ENCODE results near the gene LACRT. TPM values are rescaled to one million over a fixed set of nuclear protein-coding genes. Genes with fewer than 3 reads are reported as not detected.
A peak's percentile ranks its signal among the peaks of the same experiment; 100 is the strongest.

The LACRT gene
- polyA plus RNA-seq, 6 donors from 2014 or later: not detected

DNA sequence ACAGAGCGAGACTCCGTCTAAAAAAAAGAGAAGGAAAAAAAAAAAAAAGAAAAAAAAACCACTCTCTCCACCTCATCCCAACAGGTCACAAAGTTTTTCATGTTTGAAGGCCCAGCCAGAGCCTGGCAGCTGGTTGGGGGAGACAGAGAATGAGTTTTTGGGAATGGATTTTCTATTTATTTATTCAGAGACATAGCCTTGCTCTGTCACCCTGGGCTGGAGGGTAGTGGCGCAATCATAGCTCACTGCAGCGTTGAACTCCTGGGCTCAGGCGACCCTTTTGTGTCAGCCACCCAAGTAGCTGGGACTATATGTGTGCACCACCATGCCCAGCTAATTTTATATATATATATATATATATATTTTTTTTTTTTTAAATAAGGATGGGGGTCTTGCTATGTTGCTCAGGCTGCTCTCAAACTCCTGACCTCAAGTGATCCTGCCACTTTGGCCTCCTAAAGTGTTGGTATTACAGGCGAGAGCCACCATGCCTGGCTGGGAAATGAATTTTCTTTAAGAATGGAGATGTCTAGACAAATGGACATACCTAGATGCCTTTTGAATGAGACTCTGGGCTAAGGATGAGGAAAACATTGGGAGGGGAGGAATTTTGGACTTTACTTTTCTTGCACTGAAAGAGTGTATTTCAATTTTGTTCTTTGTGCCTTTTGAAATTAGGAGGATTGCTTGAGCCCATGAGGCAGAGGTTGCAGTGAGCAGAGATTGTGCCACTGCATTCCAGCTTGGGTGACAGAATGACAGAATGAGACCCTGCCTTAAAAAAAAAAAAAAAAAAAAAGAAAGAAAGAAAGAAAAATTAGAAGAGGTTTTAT lies 29.3 kb downstream of the LACRT start:
- H3K27ac Mint-ChIP-seq: peak overlapping the region in 1 of 6 donors; percentile 15
- H3K4me1 Mint-ChIP-seq: peaks cover 0 to 4% (median 2%) of the 10 kb centered on the region in 3 donors
- H3K27me3 Mint-ChIP-seq: peaks cover 26 to 30% (median 27%) of the 10 kb centered on the region in 3 donors
- ATAC-seq (ENCODE audit: low read depth in 2 of 2) (no peak), DNase-seq (no peak)
- H3K9me3 Mint-ChIP-seq: no peaks in the 10 kb centered on the region
- H3K36me3 Mint-ChIP-seq: no peaks in the 10 kb centered on the region
- no peak overlapping the region for H3K4me3 Mint-ChIP-seq

DNA sequence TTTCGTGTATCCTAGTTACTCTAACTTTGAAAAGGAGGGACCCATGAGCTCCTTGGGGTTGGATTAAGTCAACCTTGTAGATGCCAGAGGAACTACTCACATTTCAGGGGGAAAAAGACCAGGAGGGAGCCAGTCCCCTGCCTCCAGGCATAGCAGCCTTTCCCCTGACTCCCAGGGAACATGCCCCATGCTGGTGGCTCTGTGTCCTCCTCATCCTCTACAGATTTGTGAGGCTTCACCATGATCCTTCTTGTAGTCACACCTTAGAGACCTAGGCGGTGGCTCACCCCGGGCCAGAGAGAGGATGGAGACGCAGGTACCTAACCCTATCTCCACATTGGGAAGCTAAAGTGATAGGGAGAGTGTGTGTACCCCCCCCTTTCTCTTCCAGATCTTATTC lies 30.3 kb downstream of the LACRT start:
- Mint-ChIP-seq H3K4me3 (no peak overlapping the region), H3K27me3 (peaks cover 22 to 29% (median 27%) of the 10 kb centered on the region in 3 donors), H3K4me1 (peaks cover 0 to 4% (median 2%) of the 10 kb centered on the region in 3 donors), H3K9me3 (no peaks in the 10 kb centered on the region), H3K36me3 (no peaks in the 10 kb centered on the region), H3K27ac (no peak overlapping the region)
- DNase-seq (no peak), ATAC-seq (ENCODE audit: low read depth in 2 of 2) (no peak)

DNA sequence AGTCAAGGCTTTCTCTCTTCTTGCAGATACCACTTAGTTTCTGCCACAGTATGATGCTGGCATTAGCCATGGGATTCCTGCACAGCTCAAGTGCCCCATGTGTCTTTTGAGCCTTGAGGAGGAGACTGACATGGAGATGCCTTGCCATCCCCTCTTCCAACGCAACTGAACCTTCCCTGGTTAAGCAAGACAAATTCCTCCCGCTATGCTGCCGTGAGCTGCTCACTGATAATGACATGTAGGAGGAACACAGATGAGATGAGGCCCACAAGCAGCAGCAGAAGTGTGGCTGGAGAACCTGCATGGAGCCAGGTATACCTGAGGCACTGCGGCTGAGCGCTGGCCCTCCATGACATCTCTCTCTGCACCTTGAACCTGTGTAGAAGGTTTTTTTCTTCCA lies 30.8 kb downstream of the LACRT start:
- H3K4me1 Mint-ChIP-seq: peaks cover 0 to 4% (median 2%) of the 10 kb centered on the region in 3 donors
- no peak overlapping the region for H3K4me3 Mint-ChIP-seq
- H3K9me3 Mint-ChIP-seq: no peaks in the 10 kb centered on the region
- H3K27me3 Mint-ChIP-seq: peaks cover 28 to 35% (median 31%) of the 10 kb centered on the region in 3 donors
- H3K27ac Mint-ChIP-seq: no peak overlapping the region
- no peaks in the 10 kb centered on the region for H3K36me3 Mint-ChIP-seq
- DNase-seq (no peak), ATAC-seq (ENCODE audit: low read depth in 2 of 2) (no peak)

DNA sequence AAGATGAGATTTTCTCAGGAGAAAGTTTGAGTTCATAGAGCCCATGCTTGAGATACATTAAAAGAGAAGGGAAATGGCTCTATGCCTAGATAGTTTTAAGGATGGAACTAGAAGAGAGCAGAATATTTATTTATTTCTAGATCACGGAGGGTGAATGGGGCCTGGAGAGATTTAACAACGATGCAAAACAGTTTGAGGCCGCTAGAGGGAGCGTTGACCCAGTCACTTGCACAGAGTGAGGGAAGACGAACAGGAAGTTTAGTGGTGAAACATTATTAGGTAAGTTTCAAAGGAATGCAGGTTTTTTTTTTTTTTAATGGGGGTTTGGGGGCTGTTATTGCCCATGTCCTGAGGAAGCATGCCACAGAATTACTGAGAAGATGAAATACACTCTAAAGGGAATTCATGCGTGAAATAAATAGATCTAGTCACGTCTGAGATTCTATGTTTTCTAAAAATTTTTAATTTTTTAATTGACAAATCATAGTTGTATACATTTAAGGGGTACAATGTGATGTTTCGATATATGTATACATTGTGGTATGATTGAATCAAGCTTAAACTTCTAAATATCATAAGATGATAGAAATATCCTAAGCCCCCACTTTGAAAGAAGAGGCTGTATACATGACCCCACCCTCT lies 31.4 kb downstream of the LACRT start:
- H3K4me1 Mint-ChIP-seq: peaks cover 0 to 4% (median 2%) of the 10 kb centered on the region in 3 donors
- ATAC-seq (ENCODE audit: low read depth in 2 of 2) (peak; percentile 93 to 95), DNase-seq (peak; percentile 47)
- no peak overlapping the region for H3K4me3 Mint-ChIP-seq
- H3K27me3 Mint-ChIP-seq: peaks cover 25 to 34% (median 30%) of the 10 kb centered on the region in 3 donors
- H3K27ac Mint-ChIP-seq: no peak overlapping the region
- no peaks in the 10 kb centered on the region for H3K9me3 Mint-ChIP-seq
- H3K36me3 Mint-ChIP-seq: no peaks in the 10 kb centered on the region

DNA sequence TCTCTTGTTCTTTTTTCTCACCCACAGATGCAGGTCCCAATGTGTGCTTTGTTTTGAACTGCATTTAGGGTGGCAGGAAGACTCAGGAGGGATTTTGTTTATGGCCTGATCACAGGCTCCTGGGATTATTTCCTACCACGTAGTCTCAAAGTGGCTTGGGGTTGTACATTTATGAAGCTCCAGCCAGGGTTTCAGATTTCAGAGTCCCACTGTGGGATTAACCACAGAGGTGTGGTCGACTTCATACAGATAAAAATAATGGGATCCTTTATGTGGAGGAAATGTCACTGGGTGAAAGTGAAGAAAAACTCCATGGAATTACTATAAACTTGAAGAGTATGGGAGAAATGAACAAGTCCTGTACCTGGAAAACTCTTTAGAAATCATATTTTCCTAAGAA lies 32.0 kb downstream of the LACRT start:
- Mint-ChIP-seq H3K27ac (no peak overlapping the region), H3K9me3 (no peaks in the 10 kb centered on the region), H3K4me1 (peaks cover 0 to 4% (median 2%) of the 10 kb centered on the region in 3 donors), H3K36me3 (no peaks in the 10 kb centered on the region), H3K4me3 (no peak overlapping the region), H3K27me3 (peaks cover 19 to 29% (median 28%) of the 10 kb centered on the region in 3 donors)
- ATAC-seq (ENCODE audit: low read depth in 2 of 2): no peak
- no peak for DNase-seq

DNA sequence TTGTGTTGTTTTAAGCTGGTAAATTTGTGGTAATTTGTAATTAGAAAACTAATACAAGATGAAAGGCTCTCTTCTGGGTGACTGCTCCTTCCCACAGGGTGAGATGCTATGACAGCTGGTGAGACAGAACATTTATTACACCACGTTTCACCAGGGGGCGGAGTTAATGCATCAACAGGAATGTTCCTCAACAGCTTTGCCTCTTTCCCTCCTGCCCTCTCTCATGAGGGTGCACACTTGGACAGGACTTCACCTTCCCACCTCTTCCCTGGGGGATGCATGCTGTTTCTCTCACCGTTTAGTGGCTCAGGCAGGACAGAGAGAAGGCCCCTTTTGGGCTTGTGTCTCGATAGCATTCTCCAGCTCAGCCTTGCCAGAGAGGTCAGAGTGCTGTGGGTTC lies 32.9 kb downstream of the LACRT start:
- Mint-ChIP-seq H3K4me3 (no peak overlapping the region), H3K4me1 (peaks cover 0 to 4% (median 2%) of the 10 kb centered on the region in 3 donors), H3K9me3 (no peaks in the 10 kb centered on the region), H3K36me3 (no peaks in the 10 kb centered on the region), H3K27me3 (peaks cover 16 to 29% (median 27%) of the 10 kb centered on the region in 3 donors), H3K27ac (no peak overlapping the region)
- no peak for DNase-seq
- ATAC-seq (ENCODE audit: low read depth in 2 of 2): no peak

DNA sequence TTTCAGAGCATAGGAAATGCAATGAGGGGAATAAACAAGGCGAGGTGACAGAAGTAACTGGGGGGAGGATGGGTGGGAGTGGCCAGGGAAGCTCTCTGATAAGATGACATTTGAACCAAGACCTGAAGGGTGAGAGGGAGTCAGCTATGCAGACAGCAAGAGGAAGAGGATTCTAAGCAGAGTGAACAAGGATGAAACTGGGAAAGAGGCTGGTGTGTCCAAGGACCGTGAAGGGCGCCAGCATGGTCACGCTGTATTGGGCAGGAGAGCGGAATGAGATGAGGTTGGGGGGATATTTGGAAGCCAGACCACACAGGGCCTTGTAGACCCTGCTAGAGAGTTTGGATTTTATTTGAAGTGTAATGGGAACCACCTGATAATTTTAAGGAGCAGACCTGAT lies 35.7 kb downstream of the LACRT start:
- Mint-ChIP-seq H3K4me1 (peaks cover 0 to 4% (median 2%) of the 10 kb centered on the region in 3 donors), H3K4me3 (no peak overlapping the region), H3K36me3 (no peaks in the 10 kb centered on the region), H3K9me3 (no peaks in the 10 kb centered on the region), H3K27me3 (peaks cover 29 to 49% (median 30%) of the 10 kb centered on the region in 3 donors), H3K27ac (no peak overlapping the region)
- DNase-seq: no peak
- no peak for ATAC-seq (ENCODE audit: low read depth in 2 of 2)

DNA sequence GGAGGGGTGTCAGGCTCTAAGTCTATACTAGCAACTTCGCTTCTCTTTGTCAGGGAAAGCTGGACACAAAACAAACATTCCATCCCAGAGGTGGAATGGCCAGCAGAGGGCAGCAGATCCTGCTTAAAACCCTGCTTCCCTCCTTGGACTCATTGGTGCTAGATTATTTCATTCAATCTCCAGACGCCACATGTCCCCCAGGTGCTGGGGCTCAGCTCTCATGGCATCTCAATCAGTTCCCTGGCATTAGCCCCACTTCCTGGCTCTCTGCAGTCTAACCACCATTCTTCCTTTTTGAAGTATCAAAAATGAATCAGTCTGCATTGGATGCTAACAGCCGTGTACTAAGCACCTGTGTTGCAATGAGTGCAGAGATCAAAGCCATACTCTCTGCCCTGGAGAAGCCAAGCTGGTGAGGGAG lies 38.2 kb downstream of the LACRT start:
- no peaks in the 10 kb centered on the region for H3K4me1 Mint-ChIP-seq
- ATAC-seq (ENCODE audit: low read depth in 2 of 2) (peak; percentile 21 to 37), DNase-seq (no peak)
- no peak overlapping the region for H3K27ac Mint-ChIP-seq
- no peaks in the 10 kb centered on the region for H3K9me3 Mint-ChIP-seq
- peaks cover 27 to 59% (median 38%) of the 10 kb centered on the region in 3 donors for H3K27me3 Mint-ChIP-seq
- H3K4me3 Mint-ChIP-seq: peak overlapping the region in 1 of 8 donors; percentile 44
- no peaks in the 10 kb centered on the region for H3K36me3 Mint-ChIP-seq

DNA sequence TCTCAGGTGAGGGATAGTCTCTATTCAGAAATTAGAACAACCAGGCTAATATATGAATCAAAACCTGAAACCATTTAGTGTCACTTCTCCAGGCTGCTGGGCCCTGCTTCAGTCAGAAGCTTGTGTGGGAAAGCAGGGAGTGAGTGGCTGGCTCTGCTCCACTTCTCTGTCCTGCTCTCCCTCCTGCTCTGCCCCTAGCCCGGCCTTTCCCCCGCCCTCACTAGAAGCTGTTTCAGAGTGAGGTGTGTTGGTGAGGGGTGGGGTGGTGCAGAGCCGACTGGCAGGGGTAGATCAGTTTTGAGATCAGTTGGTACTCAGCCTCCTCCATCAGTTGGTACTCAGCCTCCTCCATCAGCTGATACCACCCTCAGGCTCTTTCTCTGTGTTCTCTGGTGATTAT lies 39.2 kb downstream of the LACRT start:
- no peak for ATAC-seq (ENCODE audit: low read depth in 2 of 2)
- no peaks in the 10 kb centered on the region for H3K36me3 Mint-ChIP-seq

DNA sequence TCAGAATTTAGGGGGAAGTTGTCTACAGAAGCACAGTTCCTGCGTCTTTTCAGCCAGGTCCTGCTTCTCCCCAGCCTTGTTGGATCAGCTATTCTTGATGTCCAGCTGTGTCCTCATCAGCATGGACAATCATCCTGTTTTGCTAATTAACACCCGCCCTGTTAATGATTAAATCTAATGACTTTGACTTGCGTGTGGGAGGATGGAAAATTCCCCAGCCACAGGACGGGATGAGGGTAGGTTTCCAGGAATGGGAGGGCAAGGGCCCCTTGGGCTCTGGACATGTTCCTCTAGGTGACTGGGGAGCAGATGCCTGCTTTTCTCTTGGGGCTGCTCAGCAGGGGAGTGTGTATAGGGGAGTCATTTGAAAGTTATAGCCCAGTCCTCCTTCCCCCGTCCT lies 41.0 kb downstream of the LACRT start:
- H3K9me3 Mint-ChIP-seq: no peaks in the 10 kb centered on the region
- H3K27me3 Mint-ChIP-seq: peaks cover 45 to 71% (median 59%) of the 10 kb centered on the region in 3 donors
- peak overlapping the region in 1 of 6 donors; percentile 22 for H3K27ac Mint-ChIP-seq
- peaks cover 6 to 10% (median 6%) of the 10 kb centered on the region in 3 donors for H3K4me1 Mint-ChIP-seq
- DNase-seq (no peak), ATAC-seq (ENCODE audit: low read depth in 2 of 2) (no peak)
- no peaks in the 10 kb centered on the region for H3K36me3 Mint-ChIP-seq
- no peak overlapping the region for H3K4me3 Mint-ChIP-seq

More for the DNA sequence above, 39.2 kb downstream of the LACRT start:
- H3K9me3 Mint-ChIP-seq: no peaks in the 10 kb centered on the region
- no peaks in the 10 kb centered on the region for H3K4me1 Mint-ChIP-seq
- peak overlapping the region in 2 of 6 donors; percentile 26 to 74 for H3K27ac Mint-ChIP-seq
- no peak overlapping the region for H3K4me3 Mint-ChIP-seq
- no peak for DNase-seq
- H3K27me3 Mint-ChIP-seq: peaks cover 36 to 70% (median 49%) of the 10 kb centered on the region in 3 donors

DNA sequence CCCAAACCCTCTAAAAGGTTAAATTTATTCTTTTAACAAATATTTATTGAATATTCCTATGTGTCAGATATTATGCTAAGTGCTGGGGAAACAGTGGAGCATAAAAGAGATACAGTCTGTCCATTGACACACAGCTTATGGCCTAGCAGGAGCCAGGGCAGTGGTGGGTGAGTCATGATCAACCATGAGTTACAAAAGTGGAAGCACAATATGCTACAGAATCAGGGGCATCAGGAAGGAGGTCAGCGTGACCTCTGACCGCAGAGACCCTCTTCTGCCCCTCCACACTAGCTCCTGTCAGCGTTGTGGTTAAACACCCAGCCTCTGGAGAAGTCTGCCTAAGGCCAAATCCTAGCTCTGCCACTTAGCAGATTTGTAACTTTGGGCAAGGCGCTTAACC lies 41.6 kb downstream of the LACRT start:
- Mint-ChIP-seq H3K27ac (no peak overlapping the region), H3K4me3 (no peak overlapping the region), H3K9me3 (no peaks in the 10 kb centered on the region), H3K4me1 (peaks cover 8 to 10% (median 8%) of the 10 kb centered on the region in 3 donors), H3K27me3 (peaks cover 43 to 71% (median 61%) of the 10 kb centered on the region in 3 donors), H3K36me3 (no peaks in the 10 kb centered on the region)
- no peak for DNase-seq
- ATAC-seq (ENCODE audit: low read depth in 2 of 2): no peak

DNA sequence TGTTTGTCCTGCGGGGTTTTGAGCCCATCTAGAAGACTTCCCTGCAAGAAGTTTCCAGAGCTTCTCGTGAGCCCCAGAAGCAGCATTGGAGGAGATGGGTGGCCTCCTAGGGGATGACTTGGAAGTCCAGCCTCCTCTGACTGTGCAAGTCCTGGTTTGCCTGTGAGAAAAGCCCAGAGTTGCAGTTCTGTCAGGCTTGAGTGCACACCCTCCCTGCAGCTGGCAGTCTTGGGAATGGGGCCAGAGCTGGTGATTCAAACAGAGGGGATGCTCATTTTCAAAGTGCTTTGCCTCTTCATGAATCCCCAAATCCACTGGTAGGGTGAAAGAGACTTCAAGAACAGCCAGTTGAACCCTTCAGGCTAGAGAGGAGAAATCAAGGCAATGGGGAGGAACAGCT lies 42.4 kb downstream of the LACRT start:
- no peaks in the 10 kb centered on the region for H3K9me3 Mint-ChIP-seq
- DNase-seq (no peak), ATAC-seq (ENCODE audit: low read depth in 2 of 2) (no peak)
- H3K27ac Mint-ChIP-seq: no peak overlapping the region
- H3K4me1 Mint-ChIP-seq: peaks cover 8 to 10% (median 8%) of the 10 kb centered on the region in 3 donors
- no peak overlapping the region for H3K4me3 Mint-ChIP-seq
- H3K36me3 Mint-ChIP-seq: no peaks in the 10 kb centered on the region
- peaks cover 46 to 70% (median 65%) of the 10 kb centered on the region in 3 donors for H3K27me3 Mint-ChIP-seq

DNA sequence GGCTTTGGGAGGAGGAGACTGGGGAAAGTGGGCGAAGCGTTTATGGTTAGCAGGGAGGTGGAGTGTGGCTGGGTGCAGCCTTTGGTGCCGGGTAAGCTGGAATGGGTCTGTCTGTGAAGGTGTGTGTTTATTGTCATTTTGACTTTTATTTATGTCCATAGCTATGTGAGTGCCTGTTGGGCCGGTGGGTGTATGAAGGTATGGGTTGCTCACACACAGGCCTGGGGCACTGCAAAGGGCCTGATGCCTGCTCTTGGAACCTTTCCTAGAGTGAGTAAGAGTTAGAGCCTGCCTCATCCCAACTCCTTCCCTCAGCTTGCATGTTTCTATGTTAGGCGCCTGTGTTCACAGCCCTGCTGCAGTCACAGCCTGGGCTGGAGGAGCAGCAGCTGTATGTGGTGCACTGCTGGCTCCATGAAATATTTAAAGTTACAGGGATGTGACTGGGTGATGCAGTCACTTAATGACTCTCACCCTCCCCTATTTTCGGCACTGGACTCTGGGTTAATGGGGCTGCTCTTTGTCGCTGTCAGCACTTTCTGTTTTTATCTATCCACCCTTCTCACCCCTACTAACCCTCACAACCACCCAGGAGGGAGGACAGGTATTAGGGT lies 43.6 kb downstream of the LACRT start:
- ATAC-seq (ENCODE audit: low read depth in 2 of 2) (no peak), DNase-seq (no peak)
- H3K27ac Mint-ChIP-seq: no peak overlapping the region
- H3K27me3 Mint-ChIP-seq: peaks cover 44 to 69% (median 64%) of the 10 kb centered on the region in 3 donors
- no peaks in the 10 kb centered on the region for H3K36me3 Mint-ChIP-seq
- peaks cover 8 to 14% (median 8%) of the 10 kb centered on the region in 3 donors for H3K4me1 Mint-ChIP-seq
- H3K4me3 Mint-ChIP-seq: no peak overlapping the region
- H3K9me3 Mint-ChIP-seq: no peaks in the 10 kb centered on the region

Measured in naive B cell (primary cell).